Sigmoid colon (tissue), 4 donors: Measurements from ENCODE around the gene SSU72.

Source experiments
- CTCF ChIP-seq, 4 experiments: fragments of 450-650 bp in 3 of 4; fragments of 200-600 bp in 1 of 4; IDR thresholded peaks; one replicate each; pipeline ENCODE4 v1.5.1; 2016 to 2019; ENCODE audit warnings: antibody characterized with exemption in 4 of 4, mild to moderate bottlenecking in 3 of 4, moderate library complexity in 2 of 4
- EP300 ChIP-seq, 4 donors: sonication (generic); formaldehyde crosslinking; IDR thresholded peaks; one replicate each; pipeline ENCODE4 v1.6.1; 2017; ENCODE audit warnings: antibody characterized with exemption in 4 of 4
- POLR2A ChIP-seq, 2 donors: fragments of 450-650 bp; IDR thresholded peaks; one replicate each; pipeline ENCODE4 v1.6.1; 2016; ENCODE audit warnings: antibody characterized with exemption in 2 of 2, mild to moderate bottlenecking in 2 of 2, moderate library complexity in 2 of 2
- POLR2AphosphoS5 ChIP-seq, 4 donors: sonication (generic); formaldehyde crosslinking; IDR thresholded peaks; one replicate each; pipeline ENCODE4 v1.6.1; 2017; ENCODE audit warnings: antibody characterized with exemption in 4 of 4

GRCh38 chr1:1567891-1568291, 6.8 kb downstream of the SSU72 start:
- TF ChIP-seq CTCF (IDR thresholded peaks at IDR 0.05) (no peak), POLR2A (IDR thresholded peaks at IDR 0.05) (no peak), EP300 (IDR thresholded peaks at IDR 0.05) (no peak), POLR2AphosphoS5 (IDR thresholded peaks at IDR 0.05) (no peak)
